A673 (cell line): ENCODE results near the gene MAML2. TPM values are rescaled to one million over a fixed set of nuclear protein-coding genes. Genes with fewer than 3 reads are reported as not detected.

ENCODE experiments used
- BruUV-seq: library from RNA; stranded (reverse); fragments of 400-500 nt; replicated peaks from 2 replicates; lab custom pipeline; 2021; lab: Mats Ljungman, UMichigan
- CTCF ChIA-PET: fragments of 300-600 bp; sonication (Branson Sonifier 250); formaldehyde crosslinking; loops from one replicate; lab custom pipeline; 2022; ENCODE audit warnings: antibody characterized with exemption; lab: Charles Lee
- POLR2A ChIA-PET: fragments of 300-600 bp; sonication (Branson Sonifier 250); formaldehyde crosslinking; loops from one replicate; lab custom pipeline; 2022; ENCODE audit warnings: antibody characterized with exemption; ENCODE audit not compliant: low non-redundant PET; lab: Charles Lee
- DNase-seq: peaks from one replicate; pipeline ENCODE4 v3.0.0-alpha.2; 2015; ENCODE audit warnings: low spot score
- H3K27ac ChIP-seq: fragments of 200-600 bp; sonication (generic); 2 replicates; pipeline ENCODE4 v1.5.1; 2016; ENCODE audit warnings: mixed run types, low read depth, mild to moderate bottlenecking, mixed read lengths, antibody characterized with exemption, low read length; ENCODE audit not compliant: poor library complexity, severe bottlenecking
- H3K27me3 ChIP-seq: fragments of 200-600 bp; sonication (generic); replicated peaks from 2 replicates; pipeline ENCODE4 v1.6.1; 2017; ENCODE audit warnings: mixed run types, low read depth, mild to moderate bottlenecking, mixed read lengths, antibody characterized with exemption, low read length; ENCODE audit not compliant: insufficient read depth, poor library complexity
- H3K36me3 ChIP-seq: fragments of 200-600 bp; sonication (generic); 2 replicates; pipeline ENCODE4 v1.6.1; 2016; ENCODE audit warnings: mixed run types, mild to moderate bottlenecking, mixed read lengths, antibody characterized with exemption, low read length; ENCODE audit not compliant: insufficient read depth, poor library complexity, severe bottlenecking
- H3K4me1 ChIP-seq: fragments of 200-600 bp; sonication (generic); 2 replicates; pipeline ENCODE4 v1.6.1; 2017; ENCODE audit warnings: mixed run types, mild to moderate bottlenecking, mixed read lengths, antibody characterized with exemption, low read length; ENCODE audit not compliant: insufficient read depth, poor library complexity, severe bottlenecking
- H3K4me3 ChIP-seq: fragments of 200-600 bp; sonication (generic); 2 replicates; pipeline ENCODE4 v1.5.1; 2016; ENCODE audit warnings: low read depth, mixed run types, mild to moderate bottlenecking, mixed read lengths, low read length; ENCODE audit not compliant: poor library complexity, severe bottlenecking
- H3K9me3 ChIP-seq: fragments of 200-600 bp; sonication (generic); 2 replicates; pipeline ENCODE4 v1.6.1; 2016; ENCODE audit warnings: mixed run types, low read depth, mild to moderate bottlenecking, mixed read lengths, antibody characterized with exemption, low read length; ENCODE audit not compliant: poor library complexity, severe bottlenecking
- CTCF ChIP-seq: fragments of 300-800, 200-600 bp; sonication (generic); conservative IDR thresholded peaks from 2 replicates; pipeline ENCODE4 v1.5.1; 2017; ENCODE audit warnings: low read depth, mild to moderate bottlenecking, antibody characterized with exemption, low read length, moderate library complexity, mixed read lengths
- EZH2 ChIP-seq: fragments of 200-600 bp; sonication (generic); IDR thresholded peaks from 2 replicates; pipeline ENCODE4 v1.6.1; 2017; ENCODE audit warnings: borderline replicate concordance, low read depth, mild to moderate bottlenecking, mixed read lengths, antibody characterized with exemption, low read length; ENCODE audit not compliant: poor library complexity, severe bottlenecking
- intact Hi-C: fragments of 100-400 bp; cut with micrococcal nuclease; formaldehyde crosslinking; loops from one replicate; pipeline ENCODE4 v1.10.0; 2022; ENCODE audit not compliant: unreplicated experiment
- total RNA-seq: library from RNA; stranded (reverse); gene quantifications from 2 replicates; pipeline ENCODE4 v1.2.3, GENCODE V29; 2021

Gene MAML2
- total RNA-seq, 1 experiment from 2014 or later = 6.4 TPM

- Histone ChIP-seq H3K4me3 (no peak overlapping the region), H3K36me3 (no peaks in the 10 kb centered on the region), H3K27ac (no peak overlapping the region), H3K9me3 (no peaks in the 10 kb centered on the region), H3K4me1 (peaks cover 50% of the 10 kb centered on the region), H3K27me3 (no peaks in the 10 kb centered on the region)
- intact Hi-C loops = no loop called here
- TF ChIP-seq CTCF (no peak), EZH2 (no peak)
- ChIA-PET CTCF (interaction anchor here (0.5 kb wide), 1 partner anchor 10 kb away, joined by 5 read pairs; no protein-coding TSS in a partner anchor), POLR2A (interaction anchor here (0.6 kb wide), 1 partner anchor 63 kb away, joined by 3 read pairs; no protein-coding TSS in a partner anchor)
- no TSS peak for BruUV-seq
- no peak for DNase-seq
Observed at GRCh38 chr11:96275801-96276594, 67.0 kb downstream of the MAML2 start.

GRCh38 chr11:96273507-96273906, 69.5 kb downstream of the MAML2 start:
- ChIA-PET POLR2A (no interaction called here), CTCF (no interaction called here)
- Histone ChIP-seq H3K27me3 (no peaks in the 10 kb centered on the region), H3K4me1 (peaks cover 28% of the 10 kb centered on the region), H3K9me3 (no peaks in the 10 kb centered on the region), H3K4me3 (no peak overlapping the region), H3K36me3 (no peaks in the 10 kb centered on the region), H3K27ac (no peak overlapping the region)
- TF ChIP-seq EZH2 = no peak
- TF ChIP-seq CTCF = no peak
- intact Hi-C loops = no loop called here
- DNase-seq = no peak
- no TSS peak for BruUV-seq

DNA sequence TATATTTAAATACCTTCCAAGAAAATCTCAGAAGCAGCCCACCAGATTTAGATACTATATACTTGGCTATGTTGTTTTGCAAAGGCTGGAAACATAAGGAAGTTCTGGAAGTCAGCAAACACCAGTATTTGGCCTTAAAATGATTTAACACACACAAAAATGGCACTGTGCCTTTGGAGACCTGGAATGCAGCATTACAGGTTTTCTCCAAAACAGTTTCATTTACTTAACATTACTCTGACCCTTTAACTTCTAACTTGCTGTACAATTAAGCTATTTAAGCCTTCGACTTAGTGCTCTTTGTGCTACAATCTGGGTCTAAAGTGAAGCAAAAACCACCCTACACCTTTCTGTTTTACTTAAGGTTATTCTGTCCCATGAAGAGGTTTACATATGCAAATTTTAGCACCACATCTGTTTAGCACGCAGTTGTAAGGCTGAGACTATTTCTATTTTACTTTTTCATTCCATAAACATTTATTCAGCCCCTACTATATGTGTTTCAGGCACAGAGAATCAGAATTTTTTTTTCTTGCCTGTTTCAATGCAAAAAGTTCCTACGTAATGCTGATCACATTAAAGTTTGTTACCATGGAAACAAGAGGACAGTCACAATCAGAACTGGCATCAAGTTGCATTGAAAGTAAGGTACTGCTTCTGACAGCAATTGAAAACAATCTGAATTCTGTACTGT, 70.3 kb downstream of the MAML2 start:
- no peaks in the 10 kb centered on the region for H3K27me3 ChIP-seq
- CTCF ChIA-PET = no interaction called here
- no TSS peak for BruUV-seq
- POLR2A ChIA-PET = no interaction called here
- no peaks in the 10 kb centered on the region for H3K36me3 ChIP-seq
- intact Hi-C loops = no loop called here
- no peak overlapping the region for H3K4me3 ChIP-seq
- no peaks in the 10 kb centered on the region for H3K9me3 ChIP-seq
- H3K27ac ChIP-seq = peak overlapping the region; percentile 10
- TF ChIP-seq EZH2 = no peak
- no peak for TF ChIP-seq CTCF
- DNase-seq = peak; percentile 66
- peaks cover 23% of the 10 kb centered on the region for H3K4me1 ChIP-seq
